Measurements from ENCODE around the gene ELL. TPM values are rescaled to one million over a fixed set of nuclear protein-coding genes. Genes with fewer than 3 reads are reported as not detected.
A peak's percentile ranks its signal among the peaks of the same experiment; 100 is the strongest.

Gene ELL
- total RNA-seq, 1 experiment from 2014 or later = 10.1 TPM

- Histone ChIP-seq H3K4me3 (no peak overlapping the region), H3K36me3 (no peaks in the 10 kb centered on the region), H3K4me1 (peaks cover 56% of the 10 kb centered on the region), H3K27me3 (no peaks in the 10 kb centered on the region), H3K9me3 (replicated peaks) (no peaks in the 10 kb centered on the region), H3K27ac (no peak overlapping the region)
- DNase-seq = no peak
These were observed 16.8 kb downstream of the ELL start for GRCh38 chr19:18504886-18505610.

- peaks cover 56% of the 10 kb centered on the region for H3K4me1 ChIP-seq
- DNase-seq = peak; percentile 54 to 71
- no peak overlapping the region for H3K4me3 ChIP-seq
- H3K36me3 ChIP-seq = no peaks in the 10 kb centered on the region
- H3K9me3 ChIP-seq (replicated peaks) = no peaks in the 10 kb centered on the region
- no peaks in the 10 kb centered on the region for H3K27me3 ChIP-seq
- H3K27ac ChIP-seq = no peak overlapping the region
These were observed 17.6 kb downstream of the ELL start for GRCh38 chr19:18503971-18504885.

GRCh38 chr19:18503337-18503970 lies 18.4 kb downstream of the ELL start:
- H3K4me1 ChIP-seq = peaks cover 56% of the 10 kb centered on the region
- H3K36me3 ChIP-seq = no peaks in the 10 kb centered on the region
- no peaks in the 10 kb centered on the region for H3K27me3 ChIP-seq
- no peak for DNase-seq
- no peak overlapping the region for H3K27ac ChIP-seq
- no peaks in the 10 kb centered on the region for H3K9me3 ChIP-seq (replicated peaks)
- H3K4me3 ChIP-seq = no peak overlapping the region

GRCh38 chr19:18502638-18503294 lies 19.1 kb downstream of the ELL start:
- Histone ChIP-seq H3K4me1 (peaks cover 56% of the 10 kb centered on the region), H3K36me3 (no peaks in the 10 kb centered on the region), H3K27me3 (no peaks in the 10 kb centered on the region), H3K27ac (no peak overlapping the region), H3K9me3 (replicated peaks) (no peaks in the 10 kb centered on the region), H3K4me3 (no peak overlapping the region)
- peak in 1 of 2 experiments; percentile 45 for DNase-seq

- H3K9me3 ChIP-seq (replicated peaks) = no peaks in the 10 kb centered on the region
These were observed 19.6 kb downstream of the ELL start for GRCh38 chr19:18502246-18502637.

GRCh38 chr19:18501832-18502231 lies 20.0 kb downstream of the ELL start:
- no peak for DNase-seq
- Histone ChIP-seq H3K4me3 (no peak overlapping the region), H3K27ac (no peak overlapping the region)

More at GRCh38 chr19:18502246-18502637, 19.6 kb downstream of the ELL start:
- Histone ChIP-seq H3K4me3 (no peak overlapping the region), H3K36me3 (no peaks in the 10 kb centered on the region), H3K4me1 (peaks cover 52% of the 10 kb centered on the region), H3K27me3 (no peaks in the 10 kb centered on the region), H3K27ac (no peak overlapping the region)
- no peak for DNase-seq

GRCh38 chr19:18501351-18501750 lies 20.5 kb downstream of the ELL start:
- H3K4me1 ChIP-seq = peaks cover 46% of the 10 kb centered on the region
- H3K36me3 ChIP-seq = no peaks in the 10 kb centered on the region
- DNase-seq = no peak
- H3K4me3 ChIP-seq = no peak overlapping the region
- no peaks in the 10 kb centered on the region for H3K27me3 ChIP-seq
- no peak overlapping the region for H3K27ac ChIP-seq
- no peaks in the 10 kb centered on the region for H3K9me3 ChIP-seq (replicated peaks)

More at GRCh38 chr19:18501832-18502231, 20.0 kb downstream of the ELL start:
- H3K36me3 ChIP-seq = no peaks in the 10 kb centered on the region
- peaks cover 50% of the 10 kb centered on the region for H3K4me1 ChIP-seq
- no peaks in the 10 kb centered on the region for H3K27me3 ChIP-seq
- no peaks in the 10 kb centered on the region for H3K9me3 ChIP-seq (replicated peaks)

GRCh38 chr19:18500799-18501198 lies 21.1 kb downstream of the ELL start:
- peaks cover 41% of the 10 kb centered on the region for H3K4me1 ChIP-seq
- H3K9me3 ChIP-seq (replicated peaks) = no peaks in the 10 kb centered on the region
- no peaks in the 10 kb centered on the region for H3K27me3 ChIP-seq
- no peak overlapping the region for H3K27ac ChIP-seq
- H3K4me3 ChIP-seq = no peak overlapping the region
- no peak for DNase-seq
- no peaks in the 10 kb centered on the region for H3K36me3 ChIP-seq

GRCh38 chr19:18500376-18500775 lies 21.5 kb downstream of the ELL start:
- Histone ChIP-seq H3K4me3 (no peak overlapping the region), H3K36me3 (no peaks in the 10 kb centered on the region), H3K9me3 (replicated peaks) (no peaks in the 10 kb centered on the region), H3K27ac (no peak overlapping the region), H3K27me3 (no peaks in the 10 kb centered on the region), H3K4me1 (peaks cover 36% of the 10 kb centered on the region)
- DNase-seq = no peak

GRCh38 chr19:18499055-18499775 lies 22.7 kb downstream of the ELL start:
- no peak overlapping the region for H3K4me3 ChIP-seq
- H3K36me3 ChIP-seq = no peaks in the 10 kb centered on the region
- no peaks in the 10 kb centered on the region for H3K9me3 ChIP-seq (replicated peaks)
- peaks cover 25% of the 10 kb centered on the region for H3K4me1 ChIP-seq
- no peak overlapping the region for H3K27ac ChIP-seq
- H3K27me3 ChIP-seq = no peaks in the 10 kb centered on the region
- DNase-seq = no peak

- Histone ChIP-seq H3K27me3 (no peaks in the 10 kb centered on the region), H3K36me3 (no peaks in the 10 kb centered on the region), H3K27ac (no peak overlapping the region), H3K9me3 (replicated peaks) (no peaks in the 10 kb centered on the region), H3K4me1 (peaks cover 6% of the 10 kb centered on the region), H3K4me3 (no peak overlapping the region)
- DNase-seq = no peak
These were observed 25.0 kb downstream of the ELL start for GRCh38 chr19:18496980-18497256.

- Histone ChIP-seq H3K27me3 (no peaks in the 10 kb centered on the region), H3K4me3 (no peak overlapping the region), H3K9me3 (replicated peaks) (no peaks in the 10 kb centered on the region), H3K4me1 (peaks cover 2% of the 10 kb centered on the region; the same call in 1 of the 2 replicates), H3K27ac (no peak overlapping the region), H3K36me3 (no peaks in the 10 kb centered on the region)
- no peak for DNase-seq
These were observed 25.5 kb downstream of the ELL start for GRCh38 chr19:18496167-18496979.

- Histone ChIP-seq H3K27ac (no peak overlapping the region), H3K4me3 (no peak overlapping the region), H3K36me3 (no peaks in the 10 kb centered on the region), H3K4me1 (no peaks in the 10 kb centered on the region; the same call in 1 of the 2 replicates), H3K9me3 (replicated peaks) (no peaks in the 10 kb centered on the region), H3K27me3 (no peaks in the 10 kb centered on the region)
- DNase-seq = no peak
These were observed 26.5 kb downstream of the ELL start for GRCh38 chr19:18495204-18495911.
